GM21737 (cell line): ENCODE results near the gene DCTD.

Source experiments
- ATAC-seq: cut with Tn5 transposase; IDR thresholded peaks from one replicate; pipeline ENCODE4 v1.9.1; 2021; ENCODE audit warnings: mild to moderate bottlenecking, moderate library complexity; ENCODE audit not compliant: unreplicated experiment

Gene DCTD

DNA sequence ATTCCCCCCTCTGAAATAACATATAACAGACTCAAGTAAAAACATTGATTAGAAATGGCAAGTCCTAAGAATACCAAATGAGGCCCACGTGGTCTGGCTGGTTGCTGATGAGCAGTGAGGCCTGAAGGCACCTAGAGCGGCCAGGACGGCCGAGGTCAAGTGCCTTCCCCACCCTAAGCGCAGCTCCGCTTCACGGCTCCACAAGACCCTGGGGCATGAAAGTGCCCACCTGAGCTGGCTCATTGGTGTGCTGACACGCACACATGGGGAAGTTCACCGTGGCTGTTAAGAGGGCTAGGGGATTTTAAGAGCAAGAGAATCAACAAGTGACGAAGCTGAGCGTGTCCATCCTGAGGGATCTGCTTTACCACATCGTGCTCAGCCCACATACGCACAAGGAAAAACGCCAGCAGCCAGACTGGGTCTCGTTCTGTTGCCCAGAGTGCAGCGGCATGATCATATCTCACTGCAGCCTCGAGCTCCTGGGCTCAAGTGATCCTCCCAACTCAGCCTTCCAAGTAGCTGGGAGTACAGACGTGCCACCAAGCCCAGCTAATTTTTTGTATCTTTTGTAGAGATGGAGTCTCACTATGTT is 22.4 kb downstream of the DCTD start:
- no peak for ATAC-seq

DNA sequence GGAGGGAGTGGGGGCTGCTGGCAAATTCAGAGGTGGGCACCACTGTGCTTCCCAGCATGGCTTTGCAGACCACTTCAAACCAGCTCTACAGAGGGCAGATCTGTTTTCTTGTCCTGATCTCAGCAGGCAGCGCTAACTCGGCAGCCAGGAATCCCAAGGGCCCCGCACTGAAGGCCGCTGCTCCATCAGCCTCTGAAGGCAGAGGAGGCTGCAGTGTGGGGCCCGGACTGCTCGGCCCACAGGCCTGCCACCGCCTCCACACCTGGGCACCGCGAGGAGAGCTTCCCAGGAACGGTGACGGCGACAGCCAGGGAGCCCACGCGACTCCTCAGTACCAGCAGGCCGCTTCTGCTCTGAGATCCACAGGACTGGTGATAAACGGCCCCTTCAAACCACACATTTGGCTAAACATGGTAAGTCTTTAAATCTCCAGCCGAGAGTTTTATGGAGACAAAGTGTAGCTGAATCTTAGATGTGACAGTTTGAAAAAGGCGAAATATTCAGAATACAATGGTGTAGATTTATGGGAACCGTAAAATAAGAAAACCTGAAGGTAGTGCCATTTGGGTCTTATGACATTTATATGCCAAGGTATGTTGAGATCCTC is 23.6 kb downstream of the DCTD start:
- no peak for ATAC-seq

DNA sequence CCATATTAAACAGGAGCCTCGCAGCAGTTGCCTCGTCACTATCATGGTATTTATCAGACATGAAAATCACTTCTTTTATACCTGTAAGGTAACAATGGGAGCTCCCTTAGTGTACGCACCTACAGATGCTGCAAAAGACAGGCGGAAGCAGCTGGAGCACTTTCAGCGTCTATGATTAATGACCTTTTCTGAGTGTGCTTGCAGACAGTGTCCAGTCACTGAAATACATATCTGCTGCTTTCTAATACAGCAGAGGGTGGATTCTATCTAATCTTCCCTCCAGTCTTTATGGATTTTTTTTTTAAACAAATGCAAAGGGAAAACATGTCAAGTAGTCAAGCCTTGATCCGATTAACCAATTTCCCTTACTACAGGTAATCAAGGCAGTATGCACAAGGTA is 24.1 kb downstream of the DCTD start:
- no peak for ATAC-seq

DNA sequence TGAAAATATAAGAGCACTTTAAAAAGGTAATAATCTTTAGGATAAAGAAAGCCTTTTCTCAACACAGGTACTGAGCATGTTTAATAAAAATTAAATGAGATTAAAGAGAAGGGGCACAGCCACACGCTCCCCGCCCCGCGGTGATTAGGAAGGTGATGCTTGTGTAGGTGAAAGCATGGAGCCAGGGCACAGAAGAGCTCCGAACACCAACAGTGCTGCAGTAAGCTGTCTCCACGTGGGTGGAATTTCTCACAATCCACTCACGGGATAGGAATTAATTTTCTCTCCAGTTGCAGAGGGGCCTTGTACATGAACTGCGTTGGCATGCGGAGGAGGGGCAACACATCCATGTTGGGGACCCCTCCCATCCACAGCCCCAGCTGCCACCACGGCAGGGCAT is 27.0 kb downstream of the DCTD start:
- no peak for ATAC-seq

DNA sequence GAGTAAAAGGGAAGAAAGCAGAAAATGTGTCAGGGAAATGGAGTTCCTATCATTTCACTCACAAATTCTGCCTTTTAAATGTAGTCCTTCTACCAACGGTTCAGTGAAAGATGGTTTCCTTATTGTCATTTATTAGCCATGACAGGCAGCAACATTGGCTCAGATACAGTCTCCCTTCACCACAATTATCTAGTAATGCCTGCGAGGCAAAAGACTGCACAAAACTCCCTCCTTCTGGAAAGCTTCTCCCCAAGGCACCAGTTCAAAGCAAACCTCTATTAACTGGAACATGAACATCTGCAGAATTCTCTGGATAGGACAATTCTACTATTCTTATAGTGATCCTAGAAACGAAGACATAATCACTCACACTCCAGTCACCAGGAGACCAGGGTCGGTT is 28.3 kb downstream of the DCTD start:
- no peak for ATAC-seq

DNA sequence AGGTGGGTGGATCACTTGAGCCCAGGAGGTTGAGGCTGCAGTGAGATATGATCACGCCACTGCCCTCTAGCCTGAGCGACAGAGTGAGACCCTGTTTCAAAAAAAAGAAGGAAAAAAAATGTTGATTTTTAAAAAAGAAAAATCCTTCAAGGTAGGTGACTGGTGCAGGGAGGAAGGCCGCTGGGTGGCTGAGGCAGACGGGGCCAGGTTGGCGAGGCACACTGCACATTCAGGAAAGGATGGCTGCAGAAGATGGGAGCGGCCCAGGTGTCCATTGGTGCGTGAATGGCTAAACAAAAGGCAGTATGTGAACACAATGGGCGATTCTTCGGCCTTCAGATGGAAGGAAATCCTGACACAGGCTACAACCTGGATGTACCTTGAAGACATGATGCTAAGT is 30.4 kb downstream of the DCTD start:
- ATAC-seq, result no peak

DNA sequence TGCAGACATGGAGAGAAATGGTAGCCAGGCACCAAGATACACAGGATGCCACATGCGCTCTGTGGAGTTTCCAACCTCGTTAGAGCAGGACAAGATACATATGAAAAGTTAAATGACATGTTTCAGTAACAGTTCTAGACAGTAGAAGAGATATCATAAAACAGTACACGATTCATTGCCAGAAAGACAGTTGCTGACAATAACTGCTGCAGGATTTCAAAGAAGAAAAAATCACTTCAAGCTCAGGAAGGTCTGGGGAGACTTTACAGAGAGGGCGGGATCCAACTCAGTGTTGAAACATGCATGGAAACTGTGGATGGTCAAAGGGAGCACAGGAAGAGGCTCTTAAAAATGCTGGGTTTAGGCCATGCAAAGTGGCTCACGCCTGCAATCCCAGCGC is 31.0 kb downstream of the DCTD start:
- ATAC-seq, result no peak

DNA sequence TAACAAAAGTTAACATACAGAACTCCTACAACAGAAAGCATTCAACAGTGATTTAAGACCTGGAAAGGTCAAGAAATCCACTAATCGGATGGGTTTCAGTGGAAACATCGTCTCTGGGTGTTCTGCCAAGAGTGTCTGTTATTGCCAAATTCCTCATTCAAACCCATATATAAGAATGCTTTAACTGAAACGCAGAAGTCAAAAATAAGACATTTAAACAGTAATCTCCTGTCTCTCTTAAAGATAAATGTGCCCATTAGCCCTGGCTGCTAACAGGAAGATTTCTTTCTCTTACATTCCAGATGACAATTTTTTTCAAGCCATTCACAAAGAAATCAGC is 31.5 kb downstream of the DCTD start:
- no peak for ATAC-seq

DNA sequence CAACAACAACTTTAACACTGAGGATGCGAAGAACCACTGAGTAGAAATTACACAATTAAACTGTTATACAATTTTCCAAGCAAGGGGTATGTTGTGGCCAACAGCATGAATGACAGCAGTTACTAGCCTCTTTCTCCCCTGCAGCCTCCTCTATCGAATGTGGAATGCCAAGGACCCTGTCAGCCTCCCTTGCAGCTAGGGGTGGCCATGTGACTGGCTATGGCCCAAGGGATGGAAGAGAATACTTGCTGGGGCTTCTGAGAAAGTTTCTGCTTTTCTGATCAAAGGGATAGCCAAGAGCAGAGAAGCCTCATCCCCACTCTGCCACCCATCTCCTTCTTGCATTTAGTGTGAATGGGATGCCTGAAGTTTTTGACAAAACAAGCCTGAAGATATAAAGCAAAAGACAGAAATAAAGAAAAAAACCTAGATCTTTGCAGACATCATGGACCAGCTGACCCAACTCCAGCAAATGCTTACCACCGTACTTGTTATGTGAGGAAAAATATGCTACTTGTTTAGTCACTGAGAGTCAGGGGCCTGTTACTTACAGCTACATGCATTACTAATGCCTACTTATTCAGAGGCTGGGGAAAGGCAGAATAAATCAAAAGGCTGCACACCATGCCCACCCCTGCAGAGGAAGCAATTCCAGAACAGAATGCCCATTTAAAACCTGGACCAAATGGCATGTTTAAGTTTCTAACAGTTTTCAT is 32.0 kb downstream of the DCTD start:
- no peak for ATAC-seq

DNA sequence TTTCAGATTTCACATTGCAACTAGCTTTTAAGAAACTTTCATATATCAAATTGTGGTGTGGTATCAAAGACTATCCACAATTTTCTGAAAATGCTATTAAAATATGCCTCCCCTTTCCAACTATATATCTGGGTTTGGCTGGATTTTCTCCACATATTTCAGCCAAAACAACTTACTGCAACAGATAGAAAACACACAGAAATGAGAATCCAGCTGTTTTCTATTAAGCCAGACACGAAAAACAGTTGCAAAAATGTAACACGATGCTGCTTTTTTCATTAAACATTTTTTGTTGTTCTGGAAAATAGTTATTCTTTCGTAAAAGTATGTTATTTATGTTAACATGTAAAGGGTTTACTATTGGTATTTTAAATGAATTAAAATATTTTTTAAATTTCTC is 33.1 kb downstream of the DCTD start:
- no peak for ATAC-seq

DNA sequence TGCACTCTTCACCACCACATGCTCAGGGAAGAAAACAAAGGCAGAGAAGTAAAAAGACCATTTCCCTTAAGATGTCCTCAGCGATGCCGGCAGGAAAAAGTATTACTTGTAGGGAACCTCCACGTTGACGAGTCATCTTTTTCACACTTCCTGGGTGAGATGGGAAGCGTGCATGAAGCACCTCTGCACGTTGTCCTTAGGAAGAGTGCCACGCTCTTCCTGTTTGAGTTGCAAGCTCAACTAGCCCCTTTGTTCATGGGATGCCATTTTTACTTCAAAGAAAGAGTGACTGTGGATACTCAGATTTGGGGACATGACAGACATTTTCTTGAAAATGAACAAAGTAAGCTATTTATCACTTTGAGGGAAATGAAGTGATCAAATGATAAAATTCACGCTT is 33.8 kb downstream of the DCTD start:
- no peak for ATAC-seq

DNA sequence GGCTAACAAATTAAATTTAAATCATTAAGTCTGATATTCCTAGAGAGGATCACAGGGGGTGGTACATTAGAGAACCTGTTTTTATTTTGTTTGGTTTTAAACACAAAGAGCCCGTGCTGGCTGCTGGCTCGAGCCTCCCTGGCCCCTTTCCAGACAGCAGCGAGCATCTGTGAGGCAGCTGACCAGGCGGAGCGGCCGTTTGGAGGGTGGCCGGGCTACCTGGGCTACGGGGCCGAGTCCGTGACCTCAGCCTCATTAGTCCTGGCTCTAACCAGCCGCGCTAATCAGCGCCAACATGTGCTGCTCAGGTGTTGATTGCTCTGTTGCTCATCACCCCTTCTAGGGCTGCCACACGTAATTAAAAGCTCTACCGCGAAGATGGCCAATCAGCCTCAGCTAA is 35.3 kb downstream of the DCTD start:
- ATAC-seq, result no peak

DNA sequence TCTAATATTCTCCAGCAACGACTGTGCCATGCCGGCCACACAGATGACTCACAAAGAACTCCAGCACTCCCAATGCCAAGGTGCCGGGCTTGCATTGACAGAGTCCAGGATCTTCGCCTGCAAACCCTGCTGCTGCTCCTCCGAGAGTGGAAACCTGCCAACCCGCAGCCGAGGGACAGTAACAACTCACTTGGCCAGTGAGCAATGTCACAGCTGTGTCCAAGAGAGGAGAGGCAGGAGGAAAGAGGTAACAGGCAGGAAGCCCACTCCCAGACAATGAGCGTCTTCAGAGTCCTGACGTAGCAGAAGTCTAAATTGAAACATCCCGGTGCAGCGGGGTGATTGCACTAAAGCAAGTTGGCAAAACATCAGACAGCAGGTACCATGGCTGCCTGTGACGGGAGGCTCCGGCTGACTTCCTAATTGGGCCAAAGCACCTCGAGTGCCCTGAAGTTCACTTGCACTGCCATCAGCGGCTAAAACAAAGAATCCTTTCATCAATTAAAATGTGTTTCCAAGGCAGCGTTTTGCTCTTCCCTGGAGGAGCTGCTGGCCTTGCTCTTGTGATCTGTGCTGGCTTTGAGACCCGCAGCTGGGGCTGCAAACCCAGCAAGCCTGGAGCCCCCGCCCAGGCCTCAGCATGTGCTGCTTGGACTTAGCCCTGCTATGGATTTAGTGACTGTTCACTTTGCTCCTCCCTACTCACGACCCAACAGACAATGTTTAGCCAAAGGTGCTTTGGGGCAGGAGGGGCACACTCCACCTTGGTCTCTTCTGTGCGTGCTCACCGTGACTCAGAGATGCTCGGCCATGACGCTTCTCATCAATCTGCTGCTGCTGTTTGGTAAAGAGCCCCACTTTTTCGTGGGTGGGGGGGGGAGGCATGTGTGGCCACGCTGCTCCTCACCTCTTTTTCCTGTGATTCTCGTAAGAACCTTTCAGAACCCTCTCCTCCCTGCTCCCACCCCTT is 36.5 kb downstream of the DCTD start:
- no peak for ATAC-seq

DNA sequence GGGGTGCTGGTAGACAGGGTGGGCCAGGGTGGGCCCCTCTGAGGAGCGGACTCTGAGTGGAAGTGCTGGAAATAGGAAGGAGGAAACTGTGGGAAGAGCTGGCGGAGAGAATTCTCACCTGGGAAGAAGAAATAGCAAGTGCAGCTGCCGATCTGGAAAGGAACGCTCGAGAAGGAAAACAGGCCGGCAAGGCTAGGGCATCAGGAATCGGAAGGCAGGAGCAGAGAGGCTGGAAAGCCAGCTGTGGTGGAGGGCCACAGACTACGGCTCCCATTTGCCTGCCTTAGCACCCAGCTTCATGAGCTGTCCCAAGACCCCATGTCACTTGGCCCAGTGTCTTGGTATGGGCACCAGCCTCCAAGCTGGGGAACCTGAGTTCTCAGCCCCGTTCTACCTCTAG is 37.3 kb downstream of the DCTD start:
- ATAC-seq, result no peak

DNA sequence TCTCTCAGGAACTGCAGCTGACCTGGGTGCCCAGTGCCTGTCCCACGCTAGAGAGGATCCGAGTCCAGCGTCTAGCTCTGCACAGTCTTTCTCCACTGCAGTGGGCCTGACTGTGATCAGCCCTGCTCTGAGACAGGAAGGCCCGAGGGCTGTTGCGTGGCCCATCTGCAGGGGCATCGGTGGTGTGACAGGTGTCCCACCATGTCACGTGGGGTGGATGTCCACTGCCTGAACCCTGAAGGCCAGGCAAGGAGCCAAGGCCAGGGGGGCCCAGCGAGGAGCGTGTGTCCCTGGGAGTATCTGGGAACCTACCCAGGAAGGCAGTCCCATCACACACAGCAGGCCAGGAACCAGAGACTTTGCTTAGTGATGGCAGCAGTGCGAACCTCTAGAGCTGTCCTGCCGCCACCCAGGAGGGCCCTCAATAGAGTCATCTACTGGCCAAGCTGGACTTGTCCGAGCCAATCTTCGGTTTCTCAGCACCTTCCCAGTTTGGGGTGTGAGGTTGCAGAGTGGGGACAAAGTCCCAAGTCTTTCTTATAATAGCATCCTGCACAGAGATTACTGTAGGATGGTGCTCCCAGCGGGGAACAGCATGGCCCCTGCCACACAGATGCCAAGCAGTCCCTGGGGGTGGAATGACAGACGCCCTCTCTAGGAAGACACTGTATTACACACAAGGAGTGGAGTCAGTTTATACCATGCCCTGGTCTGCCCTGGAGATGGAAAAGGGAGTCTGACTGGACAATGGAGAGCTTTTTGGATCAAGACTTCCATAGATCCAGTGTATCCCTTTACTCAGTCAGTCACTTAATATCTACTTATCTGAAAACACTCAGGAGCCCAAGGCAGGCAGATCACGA is 38.3 kb downstream of the DCTD start:
- no peak for ATAC-seq

DNA sequence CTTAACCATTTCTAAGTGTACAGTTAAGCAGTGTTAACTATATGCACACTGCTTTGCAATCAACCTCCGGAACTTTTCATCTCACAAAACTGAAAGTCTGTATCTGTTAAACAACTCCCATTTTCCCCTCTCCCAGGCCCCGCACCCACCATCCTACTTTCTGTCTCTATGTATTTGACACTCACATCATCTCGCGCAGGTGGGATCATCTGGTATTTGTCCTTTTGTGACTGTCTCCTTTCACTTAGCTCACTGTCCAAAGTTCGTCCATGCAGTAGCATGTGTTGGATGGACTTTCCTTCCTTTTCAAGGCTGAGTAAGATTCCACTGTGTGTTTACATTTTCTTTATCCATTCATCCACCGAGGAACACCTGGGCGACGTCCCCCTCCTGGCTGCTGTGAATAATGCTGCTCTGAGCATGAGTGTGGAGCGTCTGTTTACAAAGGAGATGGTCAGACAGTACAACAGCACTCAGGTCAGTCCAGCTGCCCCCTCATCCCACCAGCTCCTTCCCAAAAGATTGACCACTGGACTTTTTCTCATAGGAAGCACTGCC is 39.8 kb downstream of the DCTD start:
- no peak for ATAC-seq

DNA sequence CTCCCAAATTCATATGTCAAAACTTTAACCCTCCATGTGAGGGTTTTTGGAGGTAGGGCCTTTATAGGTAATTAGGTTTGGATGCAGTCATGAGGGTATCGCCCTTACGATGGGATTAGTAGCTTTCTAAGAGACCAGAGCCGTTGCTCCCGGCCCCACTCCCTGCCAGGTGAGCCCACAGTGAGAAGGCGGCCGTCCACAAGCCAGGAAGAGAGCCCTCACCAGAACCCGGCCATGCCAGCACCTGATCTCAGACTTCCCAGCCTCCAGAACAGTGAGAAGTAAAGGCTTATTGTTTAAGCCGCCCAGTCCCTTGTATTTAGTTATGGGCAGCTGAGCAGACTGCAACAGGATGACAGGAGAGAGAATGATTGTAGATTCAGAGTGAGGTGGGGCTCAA is 40.8 kb downstream of the DCTD start:
- ATAC-seq, result no peak

DNA sequence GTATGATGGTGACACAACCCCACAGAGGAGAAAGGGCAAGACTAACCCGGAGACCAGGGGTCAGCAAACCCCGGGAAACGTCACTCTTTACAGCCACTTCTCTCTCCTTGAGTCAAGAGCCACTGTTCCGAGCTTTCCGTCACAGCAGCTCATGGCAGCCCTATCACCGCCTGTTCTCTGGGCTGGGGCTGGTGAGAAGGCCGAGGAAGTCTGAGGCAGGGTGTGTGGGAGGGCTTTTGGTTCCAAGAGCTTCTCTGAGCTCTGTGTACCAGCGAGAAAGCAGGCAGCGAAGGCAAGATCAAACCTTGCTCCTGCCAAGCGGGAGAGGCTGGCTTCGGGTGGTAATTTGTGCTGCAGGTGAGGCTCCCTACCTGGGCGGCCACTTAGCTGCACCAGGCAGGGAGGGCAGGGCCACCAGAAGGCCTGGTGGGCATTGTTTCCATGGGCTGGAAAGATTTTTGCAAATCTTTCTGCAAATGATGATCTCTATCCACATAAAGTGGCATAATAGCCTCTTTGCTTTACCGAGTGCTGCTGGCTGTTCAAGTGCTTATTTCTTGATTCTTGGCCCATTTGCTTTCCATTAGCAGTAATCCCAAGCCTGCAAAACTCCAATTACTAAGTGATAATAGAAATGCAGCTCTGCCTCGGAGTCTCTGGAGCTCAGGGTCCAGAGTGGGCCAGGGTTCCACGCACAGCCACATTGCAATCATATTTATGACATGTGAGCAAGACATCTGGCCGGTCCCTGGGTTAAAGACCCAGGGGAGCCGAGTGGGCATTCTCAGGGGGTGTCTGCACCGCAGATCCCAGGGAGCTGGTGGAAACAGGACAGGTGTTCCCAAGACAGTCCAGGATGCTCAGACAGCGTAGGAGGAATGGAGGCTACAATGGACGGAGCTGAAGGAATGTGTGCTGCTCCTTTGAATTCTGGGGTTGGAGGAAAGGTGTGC is 41.5 kb downstream of the DCTD start:
- ATAC-seq, result no peak

DNA sequence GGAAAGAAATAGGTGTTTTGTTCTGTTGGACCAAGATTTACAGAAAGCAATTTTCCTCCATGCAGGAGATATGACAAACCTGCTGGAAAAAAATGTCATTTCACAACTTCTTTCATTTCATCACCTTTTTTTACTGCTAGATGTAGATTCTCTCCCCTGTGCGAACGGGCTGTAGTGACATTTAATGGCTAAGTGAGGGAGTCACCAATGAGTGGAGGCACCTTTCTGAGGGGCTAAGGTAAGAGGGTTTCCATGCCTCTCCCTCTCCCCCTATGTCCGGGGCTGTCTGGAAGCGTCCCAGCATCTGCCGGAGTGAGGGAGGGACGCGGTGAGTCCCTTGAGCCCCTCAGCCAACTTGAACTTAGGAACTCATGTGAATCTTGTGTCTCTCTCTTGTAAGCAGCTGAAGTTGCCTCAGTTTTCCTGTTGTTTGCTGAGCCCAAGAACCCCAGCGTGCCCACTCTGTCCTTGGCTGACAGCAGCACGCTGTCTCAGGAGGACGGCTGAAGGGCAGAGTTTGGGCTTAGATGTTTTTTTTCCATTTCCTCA is 42.3 kb downstream of the DCTD start:
- no peak for ATAC-seq
